ENCODE data around the gene F12. TPM values are rescaled to one million over a fixed set of nuclear protein-coding genes. Genes with fewer than 3 reads are reported as not detected.

Gene F12
- total RNA-seq, 1 donor from 2014 or later = not detected

- Mint-ChIP-seq H3K4me3 (peak overlapping the region; percentile 76), H3K36me3 (peaks cover 11% of the 10 kb centered on the region), H3K4me1 (peaks cover 46% of the 10 kb centered on the region), H3K27ac (no peak overlapping the region), H3K9me3 (no peaks in the 10 kb centered on the region), H3K27me3 (ENCODE audit: insufficient read depth, low read depth) (peaks cover 20% of the 10 kb centered on the region)
- Histone ChIP-seq H3K27me3 (no peaks in the 10 kb centered on the region), H3K9ac (no peak overlapping the region), H3K36me3 (peaks cover 4% of the 10 kb centered on the region), H2AFZ (replicated peaks) (no peak overlapping the region), H4K20me1 (ENCODE audit: low read depth) (peaks cover 56% of the 10 kb centered on the region), H3K79me2 (ENCODE audit: low read depth) (peaks cover 11% of the 10 kb centered on the region), H3K9me3 (ENCODE audit: low read depth) (no peaks in the 10 kb centered on the region), H3F3A (ENCODE audit: low read depth) (peaks cover 64% of the 10 kb centered on the region), H3K4me3 (peak overlapping the region; percentile 57), H3K27ac (peak overlapping the region; percentile 16), H3K4me1 (peaks cover 14% of the 10 kb centered on the region), H3K4me2 (peak overlapping the region; percentile 84)
- no peak for TF ChIP-seq EZH2phosphoT487 (IDR thresholded peaks at IDR 0.05)
- peak; percentile 8 for TF ChIP-seq EZH2 (IDR thresholded peaks at IDR 0.05)
- TF ChIP-seq, protein P1, sequence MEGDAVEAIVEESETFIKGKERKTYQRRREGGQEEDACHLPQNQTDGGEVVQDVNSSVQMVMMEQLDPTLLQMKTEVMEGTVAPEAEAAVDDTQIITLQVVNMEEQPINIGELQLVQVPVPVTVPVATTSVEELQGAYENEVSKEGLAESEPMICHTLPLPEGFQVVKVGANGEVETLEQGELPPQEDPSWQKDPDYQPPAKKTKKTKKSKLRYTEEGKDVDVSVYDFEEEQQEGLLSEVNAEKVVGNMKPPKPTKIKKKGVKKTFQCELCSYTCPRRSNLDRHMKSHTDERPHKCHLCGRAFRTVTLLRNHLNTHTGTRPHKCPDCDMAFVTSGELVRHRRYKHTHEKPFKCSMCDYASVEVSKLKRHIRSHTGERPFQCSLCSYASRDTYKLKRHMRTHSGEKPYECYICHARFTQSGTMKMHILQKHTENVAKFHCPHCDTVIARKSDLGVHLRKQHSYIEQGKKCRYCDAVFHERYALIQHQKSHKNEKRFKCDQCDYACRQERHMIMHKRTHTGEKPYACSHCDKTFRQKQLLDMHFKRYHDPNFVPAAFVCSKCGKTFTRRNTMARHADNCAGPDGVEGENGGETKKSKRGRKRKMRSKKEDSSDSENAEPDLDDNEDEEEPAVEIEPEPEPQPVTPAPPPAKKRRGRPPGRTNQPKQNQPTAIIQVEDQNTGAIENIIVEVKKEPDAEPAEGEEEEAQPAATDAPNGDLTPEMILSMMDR (IDR thresholded peaks at IDR 0.05) = peak; percentile 76
- DNase-seq (ENCODE audit: low spot score) = peak; percentile 94
These were observed 45.8 kb upstream of the F12 start for GRCh38 chr5:177455036-177455660.

DNA sequence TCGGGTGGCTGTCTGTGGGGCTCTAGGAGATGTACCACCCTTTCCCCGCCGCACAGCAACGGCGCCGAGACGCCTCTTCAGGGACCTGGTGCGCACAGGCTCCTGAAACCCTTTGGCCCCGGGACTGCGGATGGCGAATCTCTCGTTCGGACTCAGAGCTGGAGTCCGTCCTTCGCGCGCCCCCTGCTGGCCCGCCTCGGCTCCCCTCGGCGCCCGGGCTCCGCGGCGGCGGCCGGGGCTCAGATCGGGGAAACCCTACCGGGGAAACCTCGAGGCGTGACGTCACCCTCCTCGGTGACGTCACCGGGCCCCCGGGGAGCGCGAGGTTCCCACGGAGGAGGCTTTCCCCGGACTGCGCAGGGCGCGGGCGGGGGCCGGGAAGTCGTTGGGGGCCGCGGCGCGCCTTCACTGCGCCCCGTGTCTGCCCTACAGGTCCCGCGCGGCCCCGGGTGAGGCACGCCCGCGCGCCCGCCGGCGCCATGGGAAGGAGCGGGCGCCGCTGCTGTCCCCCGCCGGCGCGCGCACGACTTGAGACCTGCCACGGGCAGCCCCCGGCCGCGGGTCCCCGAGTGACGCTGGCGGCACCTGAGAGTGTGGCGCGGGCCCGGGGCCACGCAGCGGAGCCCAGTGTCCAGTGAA, 45.2 kb upstream of the F12 start:
- H3K4me3 ChIP-seq = peak overlapping the region; percentile 57
- no peak overlapping the region for H3K9ac ChIP-seq
- no peaks in the 10 kb centered on the region for H3K9me3 ChIP-seq (ENCODE audit: low read depth)
- H3K36me3 Mint-ChIP-seq = peaks cover 11% of the 10 kb centered on the region
- TF ChIP-seq EZH2phosphoT487 (IDR thresholded peaks at IDR 0.05) (no peak), EZH2 (IDR thresholded peaks at IDR 0.05) (peak; percentile 31)
- TF ChIP-seq, protein P1 (IDR thresholded peaks at IDR 0.05) = peak; percentile 83
- H3K27me3 ChIP-seq = no peaks in the 10 kb centered on the region
- no peak overlapping the region for H3K27ac Mint-ChIP-seq
- H3K79me2 ChIP-seq (ENCODE audit: low read depth) = peaks cover 11% of the 10 kb centered on the region
- peak overlapping the region; percentile 84 for H3K4me2 ChIP-seq
- H3K4me3 Mint-ChIP-seq = peak overlapping the region; percentile 84
- peaks cover 4% of the 10 kb centered on the region for H3K36me3 ChIP-seq
- no peak overlapping the region for H2AFZ ChIP-seq (replicated peaks)
- H3K9me3 Mint-ChIP-seq = no peaks in the 10 kb centered on the region
- peaks cover 14% of the 10 kb centered on the region for H3K4me1 ChIP-seq
- DNase-seq (ENCODE audit: low spot score) = peak; percentile 95
- H3K4me1 Mint-ChIP-seq = peaks cover 50% of the 10 kb centered on the region
- H4K20me1 ChIP-seq (ENCODE audit: low read depth) = peaks cover 52% of the 10 kb centered on the region
- peaks cover 57% of the 10 kb centered on the region for H3F3A ChIP-seq (ENCODE audit: low read depth)
- H3K27ac ChIP-seq = peak overlapping the region; percentile 16
- peaks cover 20% of the 10 kb centered on the region for H3K27me3 Mint-ChIP-seq (ENCODE audit: insufficient read depth, low read depth)

- DNase-seq (ENCODE audit: low spot score) = no peak
- no peaks in the 10 kb centered on the region for H3K9me3 ChIP-seq (ENCODE audit: low read depth)
- H3K4me3 ChIP-seq = peak overlapping the region; percentile 57
- H4K20me1 ChIP-seq (ENCODE audit: low read depth) = peaks cover 52% of the 10 kb centered on the region
- peaks cover 56% of the 10 kb centered on the region for H3F3A ChIP-seq (ENCODE audit: low read depth)
- peaks cover 14% of the 10 kb centered on the region for H3K4me1 ChIP-seq
- no peak overlapping the region for H3K9ac ChIP-seq
- H3K79me2 ChIP-seq (ENCODE audit: low read depth) = peaks cover 11% of the 10 kb centered on the region
- no peak overlapping the region for H3K27ac ChIP-seq
- H3K9me3 Mint-ChIP-seq = no peaks in the 10 kb centered on the region
- H3K4me1 Mint-ChIP-seq = peaks cover 52% of the 10 kb centered on the region
- peaks cover 4% of the 10 kb centered on the region for H3K36me3 ChIP-seq
- TF ChIP-seq EZH2 (IDR thresholded peaks at IDR 0.05) = no peak
- TF ChIP-seq, protein P1 (IDR thresholded peaks at IDR 0.05) = no peak
- TF ChIP-seq EZH2phosphoT487 (IDR thresholded peaks at IDR 0.05) = no peak
- H3K4me2 ChIP-seq = peak overlapping the region; percentile 84
- H3K36me3 Mint-ChIP-seq = peaks cover 11% of the 10 kb centered on the region
- H3K27me3 ChIP-seq = no peaks in the 10 kb centered on the region
- H2AFZ ChIP-seq (replicated peaks) = no peak overlapping the region
- H3K27me3 Mint-ChIP-seq (ENCODE audit: insufficient read depth, low read depth) = peaks cover 20% of the 10 kb centered on the region
- H3K27ac Mint-ChIP-seq = no peak overlapping the region
- H3K4me3 Mint-ChIP-seq = peak overlapping the region; percentile 84
These were observed 44.6 kb upstream of the F12 start for GRCh38 chr5:177453852-177454396.

Data from neural progenitor cell (in vitro differentiated cells).